Left ventricle myocardium inferior (tissue), 1 donor: ENCODE measurements around the gene PTPRQ. TPM values are rescaled to one million over a fixed set of nuclear protein-coding genes. Genes with fewer than 3 reads are reported as not detected.

Experiments used
- DNase-seq: peaks from one replicate; pipeline ENCODE4 v3.0.0-alpha.2; 2020
- H3K27ac ChIP-seq: fragments of 200-600 bp; replicated peaks from 2 replicates; pipeline ENCODE4 v1.8.0; 2021
- H3K27me3 ChIP-seq: fragments of 200-600 bp; 2 replicates; pipeline ENCODE4 v1.8.0; 2021; ENCODE audit warnings: low read depth
- H3K36me3 ChIP-seq: fragments of 200-600 bp; 2 replicates; pipeline ENCODE4 v1.8.0; 2021
- H3K4me1 ChIP-seq: fragments of 200-600 bp; 2 replicates; pipeline ENCODE4 v1.8.0; 2021
- H3K4me3 ChIP-seq: fragments of 200-600 bp; 2 replicates; pipeline ENCODE4 v1.8.0; 2021; ENCODE audit warnings: mild to moderate bottlenecking, moderate library complexity
- H3K9me3 ChIP-seq: fragments of 200-600 bp; replicated peaks from 2 replicates; pipeline ENCODE4 v1.8.0; 2021
- CTCF ChIP-seq: fragments of 200-600 bp; IDR thresholded peaks from 2 replicates; pipeline ENCODE4 v1.8.0; 2021; ENCODE audit warnings: antibody characterized with exemption, mild to moderate bottlenecking, borderline replicate concordance
- intact Hi-C: fragments of 100-400 bp; cut with micrococcal nuclease; formaldehyde crosslinking; loops from one replicate; pipeline ENCODE4 v1.11.0; 2022
- total RNA-seq: library from RNA; stranded (reverse); fragmentation: NEBNext Ultra II Directional; extraction: Animal tissue kit (Norgen Biotek cat#: 25700); gene quantifications from one replicate; pipeline ENCODE4 v1.2.1, GENCODE V29; 2021
- donor health status: DM: no; HTN: yes; CAD: no; lungs with severe emphysema.

Gene PTPRQ
- total RNA-seq, 1 donor from 2014 or later: 0.27 TPM

DNA sequence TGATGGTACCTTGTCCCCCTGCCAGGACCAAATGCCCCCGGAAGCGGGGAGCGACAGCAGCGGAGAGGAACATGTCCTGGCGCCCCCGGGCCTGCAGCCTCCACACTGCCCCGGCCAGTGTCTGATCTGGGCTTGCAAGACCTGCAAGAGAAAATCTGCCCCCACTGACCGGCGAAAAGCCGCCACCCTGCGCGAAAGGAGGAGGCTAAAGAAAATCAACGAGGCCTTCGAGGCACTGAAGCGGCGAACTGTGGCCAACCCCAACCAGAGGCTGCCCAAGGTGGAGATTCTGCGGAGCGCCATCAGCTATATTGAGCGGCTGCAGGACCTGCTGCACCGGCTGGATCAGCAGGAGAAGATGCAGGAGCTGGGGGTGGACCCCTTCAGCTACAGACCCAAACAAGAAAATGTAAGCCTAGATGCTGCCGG, 263.8 kb downstream of the PTPRQ start:
- no peak for TF ChIP-seq CTCF
- H3K27me3 ChIP-seq: peaks cover 52% of the 10 kb centered on the region
- H3K9me3 ChIP-seq: no peaks in the 10 kb centered on the region
- peaks cover 7% of the 10 kb centered on the region for H3K4me1 ChIP-seq
- intact Hi-C loops: no loop called here
- H3K36me3 ChIP-seq: no peaks in the 10 kb centered on the region
- DNase-seq: no peak
- peak overlapping the region; percentile 48 for H3K4me3 ChIP-seq
- H3K27ac ChIP-seq: no peak overlapping the region

DNA sequence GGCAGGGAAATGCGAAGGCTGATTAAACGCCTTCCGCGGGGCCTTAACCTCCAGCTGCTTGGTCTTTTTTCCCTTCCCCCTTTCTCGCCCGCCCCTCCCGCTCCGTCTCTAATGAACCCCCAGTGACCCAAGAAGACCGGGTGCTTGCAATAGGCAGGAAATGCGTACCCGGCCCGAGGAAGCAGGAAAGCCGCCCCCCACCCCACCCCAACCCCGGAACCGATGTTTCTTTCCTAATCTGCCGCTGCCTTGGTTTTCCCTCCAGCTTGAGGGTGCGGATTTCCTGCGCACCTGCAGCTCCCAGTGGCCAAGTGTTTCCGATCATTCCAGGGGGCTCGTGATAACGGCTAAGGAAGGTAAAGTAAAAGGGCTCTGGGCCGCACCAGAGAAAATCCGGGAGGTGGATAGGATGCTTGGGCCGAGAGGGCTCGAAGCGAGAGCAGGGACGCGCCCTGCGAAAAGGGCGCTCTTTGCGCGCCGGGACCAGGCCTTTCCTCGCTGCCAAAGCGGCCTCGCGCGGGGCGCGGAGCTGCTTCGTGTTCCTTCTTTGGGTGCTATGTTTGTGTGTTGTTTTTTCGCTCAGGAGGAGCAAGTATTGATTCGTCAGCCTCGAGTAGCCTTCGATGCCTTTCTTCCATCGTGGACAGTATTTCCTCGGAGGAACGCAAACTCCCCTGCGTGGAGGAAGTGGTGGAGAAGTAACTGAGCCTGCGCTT, 264.4 kb downstream of the PTPRQ start:
- no peaks in the 10 kb centered on the region for H3K9me3 ChIP-seq
- H3K4me1 ChIP-seq: peaks cover under 1% of the 10 kb centered on the region
- peaks cover 58% of the 10 kb centered on the region for H3K27me3 ChIP-seq
- intact Hi-C loops: no loop called here
- H3K36me3 ChIP-seq: no peaks in the 10 kb centered on the region
- no peak for TF ChIP-seq CTCF
- H3K27ac ChIP-seq: no peak overlapping the region
- peak overlapping the region; percentile 48 for H3K4me3 ChIP-seq
- DNase-seq: no peak

GRCh38 chr12:80708975-80709328, 264.9 kb downstream of the PTPRQ start:
- intact Hi-C loops: no loop called here
- no peaks in the 10 kb centered on the region for H3K4me1 ChIP-seq
- no peaks in the 10 kb centered on the region for H3K36me3 ChIP-seq
- H3K27ac ChIP-seq: no peak overlapping the region
- no peak for DNase-seq
- no peak for TF ChIP-seq CTCF
- H3K9me3 ChIP-seq: no peaks in the 10 kb centered on the region
- peak overlapping the region; percentile 48 for H3K4me3 ChIP-seq
- H3K27me3 ChIP-seq: peaks cover 61% of the 10 kb centered on the region

- H3K36me3 ChIP-seq: no peaks in the 10 kb centered on the region
- H3K4me1 ChIP-seq: no peaks in the 10 kb centered on the region
- H3K27ac ChIP-seq: no peak overlapping the region
- H3K27me3 ChIP-seq: peaks cover 72% of the 10 kb centered on the region
- intact Hi-C loops: no loop called here
- H3K4me3 ChIP-seq: no peak overlapping the region
- peak; percentile 14 for TF ChIP-seq CTCF
- no peaks in the 10 kb centered on the region for H3K9me3 ChIP-seq
- DNase-seq: no peak
Measured at GRCh38 chr12:80709811-80710726, 266.0 kb downstream of the PTPRQ start.

DNA sequence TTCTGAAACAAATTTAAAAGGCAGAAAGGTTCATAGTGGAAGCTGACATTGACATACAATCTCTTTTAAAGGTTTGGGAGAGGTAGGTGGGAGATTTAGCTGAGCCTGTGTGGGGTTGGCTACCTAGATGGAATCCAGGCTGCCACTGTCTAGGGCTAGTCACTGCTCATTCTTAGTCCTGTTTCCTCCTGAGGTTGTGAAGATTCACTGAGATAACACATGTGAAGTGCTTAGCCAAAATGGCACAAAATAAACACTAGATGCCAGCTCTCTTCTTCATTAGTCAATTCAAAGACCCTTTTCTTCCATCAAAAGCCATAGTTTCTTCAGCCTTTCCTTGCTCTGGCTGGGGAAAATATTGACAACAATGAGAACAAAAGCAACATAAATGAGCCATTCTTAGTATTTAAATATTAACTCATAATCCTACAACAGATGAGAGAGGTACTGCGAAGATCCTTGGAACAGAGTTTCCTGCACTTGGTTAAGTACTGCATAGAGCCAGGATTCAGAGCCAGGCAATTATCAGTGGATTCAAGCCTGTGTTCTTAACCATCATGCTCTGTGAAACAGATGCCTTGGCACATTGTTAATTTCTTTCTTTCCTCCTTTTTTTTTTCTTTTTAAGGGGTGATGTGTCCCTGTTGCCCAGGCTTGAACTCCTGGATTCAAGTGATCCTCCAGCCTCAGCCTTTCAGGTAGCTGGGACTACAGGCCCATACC, 266.9 kb downstream of the PTPRQ start:
- no peak for DNase-seq
- Histone ChIP-seq H3K27me3 (peaks cover 80% of the 10 kb centered on the region), H3K4me3 (no peak overlapping the region), H3K9me3 (no peaks in the 10 kb centered on the region), H3K4me1 (no peaks in the 10 kb centered on the region), H3K27ac (no peak overlapping the region), H3K36me3 (no peaks in the 10 kb centered on the region)
- TF ChIP-seq CTCF: no peak
- intact Hi-C loops: no loop called here
